ENCODE measurements around the gene PARVA. TPM values are rescaled to one million over a fixed set of nuclear protein-coding genes. Genes with fewer than 3 reads are reported as not detected.

The PARVA gene
- total and polyA plus RNA-seq, 9 of the 15 experiments (the other 6 are each of a cell fraction or from before 2014, with no cell fraction given) = 0.11 TPM; not detected in 8

DNA sequence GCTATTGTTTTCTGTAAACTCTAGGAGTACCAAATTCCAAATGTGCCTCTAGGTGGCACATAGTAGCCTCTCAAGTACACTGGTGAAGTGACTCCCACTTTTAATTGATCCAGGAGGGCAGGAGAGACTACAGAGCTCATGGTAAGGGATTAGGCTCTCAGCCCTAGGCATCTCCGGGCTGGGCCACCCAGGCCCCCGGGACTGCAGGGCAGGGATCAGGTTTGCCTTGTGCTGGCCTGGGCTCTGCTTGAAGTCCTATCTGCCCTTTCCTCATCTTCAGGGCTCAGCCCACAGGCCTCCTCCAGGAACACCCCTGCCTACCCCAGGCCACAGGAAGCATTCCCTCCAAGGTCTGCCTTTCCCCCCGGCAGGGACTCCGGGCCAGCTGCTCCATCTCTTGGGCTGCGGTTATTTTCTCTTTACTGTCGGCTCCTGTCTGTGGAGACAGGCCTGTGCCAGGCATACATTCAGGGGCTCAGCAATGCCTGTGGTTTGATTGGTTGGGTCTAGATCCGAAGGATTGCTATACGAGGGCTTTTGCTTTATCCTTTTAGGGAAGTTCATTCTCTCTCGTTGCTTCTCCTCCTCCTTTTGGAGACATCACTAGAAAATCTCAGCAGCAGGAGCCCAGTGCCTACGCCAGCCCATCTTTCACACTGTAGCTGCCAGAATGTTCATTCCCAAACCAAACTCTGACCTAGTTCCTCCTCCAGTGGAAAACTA, 32.8 kb downstream of the PARVA start (continued):
- no peak for TF ChIP-seq SIRT6 (IDR thresholded peaks at IDR 0.05; ENCODE audit: low read depth, low read length)

- ChIA-PET POLR2A (no interaction called here), CTCF (ENCODE audit: low intra/inter-chr PET ratio) (interaction anchor here (0.8 to 1.8 kb wide), 2 partner anchors 477 to 483 kb away, joined by 7 to 8 read pairs; no protein-coding TSS in a partner anchor)
- no peak overlapping the region for H3K9ac ChIP-seq (ENCODE audit: insufficient read depth in 1 of 2, low read depth in 2 of 2, low read length in 2 of 2)
- TF ChIP-seq PKNOX1 (IDR thresholded peaks at IDR 0.05) (no peak), SREBF1 (IDR thresholded peaks at IDR 0.05; ENCODE audit: borderline replicate concordance, low read depth, low read length) (no peak), ZKSCAN8 (CRISPR knock-in tag; IDR thresholded peaks at IDR 0.05) (no peak), ZBTB49 (CRISPR knock-in tag; IDR thresholded peaks at IDR 0.05; ENCODE audit: borderline replicate concordance) (no peak), SIN3B (IDR thresholded peaks at IDR 0.05; ENCODE audit: low read depth) (no peak), NFE2L1 (tag; IDR thresholded peaks at IDR 0.05; ENCODE audit: borderline replicate concordance, low read depth) (no peak), BRD4 (IDR thresholded peaks at IDR 0.05) (no peak), SMAD2 (IDR thresholded peaks at IDR 0.05; ENCODE audit: low read depth, low read length) (no peak), SRSF1 (IDR thresholded peaks at IDR 0.05; ENCODE audit: low read depth, low read length) (no peak), PATZ1 (CRISPR knock-in tag; IDR thresholded peaks at IDR 0.05; ENCODE audit: borderline replicate concordance) (no peak), TEAD1 (CRISPR knock-in tag; IDR thresholded peaks at IDR 0.05) (no peak), ZNF766 (CRISPR knock-in tag; conservative IDR thresholded peaks at IDR 0.05) (no peak), SPI1 (IDR thresholded peaks at IDR 0.05; ENCODE audit: borderline replicate concordance, low read depth, low read length) (no peak), ZC3H11A (IDR thresholded peaks at IDR 0.05; ENCODE audit: low read depth, low read length) (no peak)
- H3K9me1 ChIP-seq (ENCODE audit: control insufficient read depth, insufficient read depth, low read length) = no peaks in the 10 kb centered on the region
- no peaks in the 10 kb centered on the region for H3K9me3 ChIP-seq (replicated peaks; ENCODE audit: control insufficient read depth, insufficient read depth, low read depth, low read length)
- H3K27ac ChIP-seq (ENCODE audit: extremely low read depth, low read depth, low read length) = no peak overlapping the region
- H4K20me1 ChIP-seq (replicated peaks; ENCODE audit: control insufficient read depth, insufficient read depth, low read length) = no peaks in the 10 kb centered on the region; the same call in 1 of the 2 replicates
- H3K36me3 ChIP-seq (ENCODE audit: control insufficient read depth, insufficient read depth, low read length) = no peaks in the 10 kb centered on the region
- intact Hi-C loops (cut with micrococcal nuclease) = loop anchor here (5.0 kb wide), 2 partner anchors 186 to 401 kb away; no protein-coding TSS in a partner anchor
- 0 out of 5 replicates have a peak, but pooled peaks cover 0 to 3% of the 10 kb centered on the region in 2 experiments for H3K4me1 ChIP-seq (replicated peaks in 1 of 2; ENCODE audit: control insufficient read depth in 2 of 2, insufficient read depth in 2 of 2, low read length in 2 of 2)
- FAIRE-seq (no peak), ATAC-seq (no peak), DNase-seq (ENCODE audit: extremely low read depth in 1 of 4, low spot score in 3 of 4) (no peak)
- peaks cover 2 to 16% of the 10 kb centered on the region in 2 experiments for H3K27me3 ChIP-seq (ENCODE audit: control insufficient read depth in 2 of 2, insufficient read depth in 2 of 2, low read length in 2 of 2)
- H3K79me2 ChIP-seq (ENCODE audit: control insufficient read depth, insufficient read depth, low read length) = no peaks in the 10 kb centered on the region
- in situ Hi-C loops (cut with MboI) = loop anchor here (5.0 kb wide), 1 partner anchor 481 kb away; no protein-coding TSS in a partner anchor
- no peak overlapping the region for H2AFZ ChIP-seq (ENCODE audit: low read depth, low read length)
- 9% methylated on average over 3 of the region's 3 CpGs for WGBS (ENCODE audit: insufficient coverage, low coverage, missing lambda C conversion rate)
- no peak overlapping the region for H3K4me3 ChIP-seq
- no TSS peak for BruUV-seq (replicated peaks)
- H3K4me2 ChIP-seq (ENCODE audit: insufficient read depth, low read length) = no peak overlapping the region
Measured at GRCh38 chr11:12411393-12411792, 34.0 kb downstream of the PARVA start.

Data from K562 (cell line).